GM21619 (cell line): ENCODE results near the gene OTUD1.

Experiments
- ATAC-seq: cut with Tn5 transposase; IDR thresholded peaks from one replicate; pipeline ENCODE4 v1.9.1; 2021; ENCODE audit not compliant: unreplicated experiment

Gene OTUD1

DNA sequence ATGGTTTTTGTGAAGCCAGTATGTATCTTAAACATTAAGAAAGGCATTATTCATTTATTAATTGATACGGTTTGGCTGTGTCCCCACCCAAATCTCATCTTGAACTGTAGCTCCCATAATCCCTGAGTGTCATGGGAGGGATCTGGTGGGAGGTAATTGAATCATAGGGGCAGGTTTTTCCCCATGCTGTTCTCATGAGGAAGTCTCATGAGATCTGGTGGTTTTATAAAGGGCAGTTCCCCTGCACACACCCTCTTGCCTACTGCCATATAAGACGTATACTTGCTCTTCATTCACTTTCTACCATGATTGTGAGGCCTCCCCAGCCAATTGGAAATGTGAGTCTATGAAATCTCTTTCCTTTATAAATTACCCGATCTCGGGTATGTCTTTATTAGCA is 28.1 kb downstream of the OTUD1 start:
- no peak for ATAC-seq

DNA sequence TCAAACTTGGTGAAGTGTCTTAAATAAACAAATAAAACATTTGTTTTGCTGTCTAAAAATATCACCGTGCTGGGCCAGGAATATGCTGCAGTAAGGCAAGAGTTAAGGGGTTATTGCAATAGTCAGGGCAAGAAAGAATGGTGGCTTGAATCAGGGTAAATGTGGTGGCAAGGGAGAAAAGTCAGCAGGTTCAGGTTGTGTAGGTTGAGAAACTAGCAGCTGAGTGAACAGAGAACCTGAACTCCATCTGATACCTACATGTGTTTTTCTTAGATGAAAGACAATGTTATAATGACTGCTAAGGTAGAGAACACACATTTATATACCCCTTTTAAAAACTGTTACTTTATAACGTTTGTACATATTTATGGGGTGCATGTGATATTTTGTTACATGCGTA is 28.7 kb downstream of the OTUD1 start:
- ATAC-seq = no peak

DNA sequence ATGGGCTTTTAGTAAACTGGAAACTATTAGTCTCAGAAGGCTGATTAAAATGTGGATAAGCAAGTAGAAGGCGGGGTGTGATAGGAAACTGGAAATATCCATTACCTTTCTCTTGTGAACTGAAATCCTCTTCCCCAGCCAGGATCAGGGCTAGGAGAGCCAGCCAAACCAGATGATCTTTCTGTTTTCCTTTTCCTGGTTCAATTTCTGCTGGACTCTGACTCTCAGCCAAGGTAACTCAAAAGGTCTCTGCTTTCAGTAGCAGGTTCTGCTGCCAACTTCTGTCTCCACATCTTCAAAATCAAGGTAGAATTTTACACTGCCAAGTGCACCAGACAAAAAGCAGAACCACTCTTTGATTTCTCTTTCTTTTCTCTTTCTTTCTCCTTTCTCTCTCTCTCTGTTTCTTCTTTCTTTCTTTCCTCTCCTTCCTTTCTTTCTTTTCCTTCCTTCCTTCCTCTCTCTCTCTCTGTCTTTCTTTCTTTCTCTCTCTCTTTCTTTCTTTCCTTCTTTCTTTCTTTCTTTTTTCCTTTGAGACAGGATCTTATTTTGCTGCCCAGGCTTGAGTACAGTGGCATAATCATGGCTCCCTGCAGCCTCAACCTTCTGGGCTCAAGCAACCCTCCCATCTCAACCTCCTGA is 30.8 kb downstream of the OTUD1 start:
- ATAC-seq = no peak

DNA sequence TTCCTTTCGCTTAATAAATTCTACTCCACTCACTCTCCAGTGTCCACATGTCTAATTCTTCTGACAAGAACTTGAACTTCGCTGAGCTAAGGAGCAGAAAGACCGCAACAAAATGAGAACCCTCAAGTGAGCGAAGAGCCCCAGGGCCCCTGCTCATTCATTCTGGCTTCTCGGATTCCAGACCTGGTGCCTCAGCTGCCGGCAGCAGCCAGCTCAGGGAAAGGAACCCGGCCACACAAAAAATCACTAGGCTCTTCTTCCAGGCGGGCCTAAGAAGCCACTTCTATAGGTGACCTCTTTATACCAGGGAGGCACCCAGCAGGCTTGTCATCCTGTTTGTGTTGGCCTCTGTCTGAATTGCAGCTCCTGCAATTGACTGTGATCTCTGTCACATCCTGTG is 33.3 kb downstream of the OTUD1 start:
- ATAC-seq = no peak

DNA sequence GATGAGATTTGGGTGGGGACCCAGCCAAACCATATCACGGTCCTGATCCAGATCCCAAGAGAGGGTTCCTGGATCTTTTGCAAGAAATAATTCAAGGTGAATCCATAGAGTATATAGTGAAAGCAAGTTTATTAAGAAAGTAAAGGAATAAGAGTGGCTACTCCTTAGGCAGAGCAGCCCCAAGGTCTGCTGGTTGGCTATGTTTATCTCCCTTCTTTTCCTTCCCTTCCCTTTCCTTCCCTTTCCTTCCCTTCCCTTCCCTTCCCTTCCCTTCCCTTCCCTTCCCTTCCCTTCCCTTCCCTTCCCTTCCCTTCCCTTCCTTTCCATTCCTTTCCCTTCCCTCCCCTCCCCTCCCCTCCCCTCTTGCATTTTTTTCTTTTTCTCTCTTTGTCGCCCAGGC is 35.2 kb downstream of the OTUD1 start:
- ATAC-seq = no peak

DNA sequence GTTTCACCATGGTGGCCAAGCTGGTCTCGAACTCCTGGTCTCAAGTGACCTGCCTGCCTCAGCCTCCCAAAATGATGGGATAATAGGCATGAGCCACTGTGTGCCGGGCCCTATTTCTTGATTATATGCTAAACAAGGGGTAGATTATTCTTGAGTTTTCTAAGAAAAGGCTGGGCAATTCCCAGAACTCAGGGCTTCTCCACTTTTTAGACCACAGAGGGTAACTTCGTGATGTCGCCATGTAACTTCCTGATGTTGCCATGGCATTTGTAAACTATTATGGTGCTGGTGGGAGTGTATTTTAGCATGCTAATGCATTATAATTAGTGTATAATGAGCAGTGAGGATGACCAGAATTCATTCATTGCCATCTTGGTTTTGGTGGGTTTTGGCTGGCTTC is 35.8 kb downstream of the OTUD1 start:
- ATAC-seq = no peak

DNA sequence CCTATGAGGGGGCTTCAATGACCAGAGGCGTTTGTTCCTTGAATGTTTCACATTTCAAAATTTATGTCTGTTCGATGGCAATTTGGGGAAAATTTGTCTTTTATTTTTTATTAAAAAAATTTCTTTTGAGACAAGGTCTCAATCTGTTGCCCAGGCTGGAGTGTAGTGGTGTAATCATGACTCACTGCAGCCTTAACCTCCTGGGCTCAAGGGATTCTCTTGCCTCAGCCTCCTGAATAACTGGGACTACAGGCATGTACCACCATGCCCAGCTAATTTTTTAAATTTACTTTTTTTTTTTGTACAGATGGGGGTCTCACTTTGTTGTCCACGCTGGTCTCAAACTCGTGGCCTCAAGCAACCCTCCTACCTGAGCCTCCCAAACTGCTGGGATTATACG is 39.7 kb downstream of the OTUD1 start:
- no peak for ATAC-seq

DNA sequence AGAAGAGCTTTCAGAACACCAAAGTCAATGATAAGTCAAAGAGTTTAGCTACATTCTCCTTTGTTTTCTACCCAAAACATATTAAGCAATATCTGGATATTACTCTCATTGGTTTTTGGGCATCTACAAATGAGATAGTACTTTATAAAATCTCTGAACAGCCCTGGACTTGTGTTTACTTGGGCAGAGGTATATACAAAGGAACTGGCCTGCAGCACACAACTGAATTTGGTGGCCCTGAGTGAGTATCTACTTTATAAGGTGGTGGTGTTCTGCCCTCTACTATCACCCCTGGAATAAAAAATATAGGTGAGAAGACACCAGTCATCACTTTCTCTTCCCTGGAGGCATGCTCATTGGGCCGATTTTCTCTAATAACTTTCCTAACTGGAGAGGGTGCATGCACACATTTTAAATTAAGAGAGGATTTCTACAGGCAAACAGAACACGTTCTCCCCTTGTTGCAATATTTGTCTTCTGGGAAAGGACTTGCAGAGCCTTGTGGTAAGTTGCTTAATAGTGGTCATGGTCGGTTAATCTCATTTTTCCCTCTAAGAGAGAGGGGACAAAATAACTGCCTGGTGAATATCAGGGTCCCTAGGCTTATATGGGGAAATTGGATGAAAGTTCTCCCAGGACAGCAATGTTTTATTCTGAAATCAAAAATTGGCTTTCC is 41.1 kb downstream of the OTUD1 start:
- no peak for ATAC-seq

DNA sequence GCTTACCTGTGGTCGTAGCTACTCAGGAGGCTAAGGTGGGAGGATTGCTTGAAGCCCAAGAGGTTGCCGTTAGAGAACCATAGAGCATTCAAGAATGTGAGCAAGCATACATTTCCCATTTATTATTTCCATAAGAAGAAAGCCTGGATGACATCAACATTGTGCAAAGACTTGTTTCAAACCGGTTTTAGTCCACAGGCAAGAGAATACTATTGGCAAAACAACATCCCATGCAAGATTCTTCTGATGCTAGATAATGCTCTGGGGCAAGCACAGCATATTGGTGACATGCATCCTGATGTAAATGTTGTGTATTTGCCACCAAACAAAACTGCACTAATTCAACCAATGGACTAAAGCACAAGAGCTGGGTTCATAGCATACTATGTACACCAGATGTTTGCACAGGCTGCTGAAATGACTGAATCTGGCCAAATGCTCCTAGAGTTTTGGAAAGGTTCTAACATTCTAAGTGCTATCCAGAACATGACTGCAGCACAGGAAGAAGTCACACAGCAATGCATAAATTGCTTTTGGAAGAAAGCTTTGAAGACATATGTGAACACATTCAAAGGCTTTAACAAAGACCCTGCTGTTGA is 42.6 kb downstream of the OTUD1 start:
- no peak for ATAC-seq

DNA sequence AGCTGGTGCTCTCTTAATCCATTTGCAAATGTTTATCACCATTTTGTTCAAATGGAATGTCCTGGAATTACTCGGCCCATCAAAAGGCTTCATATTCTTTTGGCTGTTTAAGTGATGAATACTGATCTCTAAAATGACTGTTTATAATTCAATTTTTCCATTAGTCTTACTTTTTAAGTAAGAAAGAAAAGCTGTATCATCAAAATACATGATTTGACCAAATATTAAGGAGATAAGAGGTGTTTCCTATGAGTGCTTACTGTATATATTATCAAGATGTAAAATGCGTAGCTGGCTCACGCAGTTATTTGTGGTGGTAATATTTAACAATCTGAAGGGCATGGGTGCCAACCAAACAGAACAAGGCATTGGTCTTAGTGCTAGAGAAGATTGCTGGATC is 51.2 kb downstream of the OTUD1 start:
- ATAC-seq = no peak
